HG03280 (cell line): ENCODE results near the gene EFCAB6.
"Not testable (repeated sequence)": the region's sequence is repeated elsewhere in the genome, so short reads cannot be mapped to it uniquely, and the experiment has no call there.

Source experiments
- ATAC-seq: cut with Tn5 transposase; IDR thresholded peaks from one replicate; pipeline ENCODE4 v1.9.1; 2021; ENCODE audit warnings: mild to moderate bottlenecking, moderate library complexity; ENCODE audit not compliant: unreplicated experiment

EFCAB6 gene

GRCh38 chr22:43723816-43724215, 88.3 kb downstream of the EFCAB6 start:
- no peak for ATAC-seq

- no peak for ATAC-seq
Observed at GRCh38 chr22:43722444-43722843, 89.7 kb downstream of the EFCAB6 start.

GRCh38 chr22:43720716-43721115, 91.4 kb downstream of the EFCAB6 start:
- no peak for ATAC-seq

- no peak for ATAC-seq
Observed at GRCh38 chr22:43714104-43714503, 98.0 kb downstream of the EFCAB6 start.

- no peak for ATAC-seq
Observed at GRCh38 chr22:43711681-43712080, 100.4 kb downstream of the EFCAB6 start.

- no peak for ATAC-seq
Observed at GRCh38 chr22:43707648-43708047, 104.5 kb downstream of the EFCAB6 start.

- no peak for ATAC-seq
Observed at GRCh38 chr22:43706571-43707328, 105.4 kb downstream of the EFCAB6 start.

GRCh38 chr22:43706151-43706550, 106.0 kb downstream of the EFCAB6 start:
- ATAC-seq = no peak

GRCh38 chr22:43704051-43704450, 108.1 kb downstream of the EFCAB6 start:
- ATAC-seq = no peak

GRCh38 chr22:43698403-43698802, 113.7 kb downstream of the EFCAB6 start:
- no peak for ATAC-seq

- ATAC-seq = no peak
Observed at GRCh38 chr22:43697894-43698293, 114.2 kb downstream of the EFCAB6 start.

- ATAC-seq = no peak
Observed at GRCh38 chr22:43693249-43693648, 118.9 kb downstream of the EFCAB6 start.

GRCh38 chr22:43689356-43689755, 122.7 kb downstream of the EFCAB6 start:
- no peak for ATAC-seq

GRCh38 chr22:43682851-43683250, 129.3 kb downstream of the EFCAB6 start:
- no peak for ATAC-seq

GRCh38 chr22:43681731-43682360, 130.3 kb downstream of the EFCAB6 start:
- ATAC-seq = no peak

GRCh38 chr22:43670513-43670912, 141.6 kb downstream of the EFCAB6 start:
- ATAC-seq = no peak

GRCh38 chr22:43669190-43669589, 142.9 kb downstream of the EFCAB6 start:
- ATAC-seq = no peak

- no peak for ATAC-seq
Observed at GRCh38 chr22:43667656-43668055, 144.4 kb downstream of the EFCAB6 start.

GRCh38 chr22:43666457-43666856, 145.6 kb downstream of the EFCAB6 start:
- no peak for ATAC-seq

GRCh38 chr22:43658823-43659222, 153.3 kb downstream of the EFCAB6 start:
- no peak for ATAC-seq

GRCh38 chr22:43656581-43656980, 155.5 kb downstream of the EFCAB6 start:
- not testable (repeated sequence) for ATAC-seq

GRCh38 chr22:43654271-43654670, 157.8 kb downstream of the EFCAB6 start:
- ATAC-seq = no peak

GRCh38 chr22:43652845-43653244, 159.3 kb downstream of the EFCAB6 start:
- ATAC-seq = no peak
